ENCODE measurements around the gene TMPRSS3.

TMPRSS3 gene

GRCh38 chr21:42407476-42407875 is 11.6 kb upstream of the TMPRSS3 start:
- TF ChIP-seq ZFX (IDR thresholded peaks at IDR 0.05; ENCODE audit: borderline replicate concordance), result no peak
- TF ChIP-seq CTCF (IDR thresholded peaks at IDR 0.05), result no peak
- H3K27ac ChIP-seq, result no peak overlapping the region

GRCh38 chr21:42406866-42407265 is 11.0 kb upstream of the TMPRSS3 start:
- no peak overlapping the region for H3K27ac ChIP-seq
- TF ChIP-seq ZFX (IDR thresholded peaks at IDR 0.05; ENCODE audit: borderline replicate concordance), result no peak
- no peak for TF ChIP-seq CTCF (IDR thresholded peaks at IDR 0.05)

- TF ChIP-seq ZFX (IDR thresholded peaks at IDR 0.05; ENCODE audit: borderline replicate concordance), result no peak
- no peak for TF ChIP-seq CTCF (IDR thresholded peaks at IDR 0.05)
- H3K27ac ChIP-seq, result no peak overlapping the region
Measured at GRCh38 chr21:42406201-42406621, 10.4 kb upstream of the TMPRSS3 start.

- TF ChIP-seq ZFX (IDR thresholded peaks at IDR 0.05; ENCODE audit: borderline replicate concordance) (no peak), CTCF (IDR thresholded peaks at IDR 0.05) (no peak)
- H3K27ac ChIP-seq, result no peak overlapping the region
Measured at GRCh38 chr21:42405064-42406013, 9.5 kb upstream of the TMPRSS3 start.

GRCh38 chr21:42404539-42404938 is 8.7 kb upstream of the TMPRSS3 start:
- H3K27ac ChIP-seq, result no peak overlapping the region
- TF ChIP-seq CTCF (IDR thresholded peaks at IDR 0.05) (no peak), ZFX (IDR thresholded peaks at IDR 0.05; ENCODE audit: borderline replicate concordance) (no peak)

GRCh38 chr21:42403611-42404231 is 7.9 kb upstream of the TMPRSS3 start, which contains the start of gene UBASH3A:
Gene UBASH3A, plus strand, starts transcription at chr21:42403902. Its CDS starts 44 bp downstream, at chr21:42403946.
- no peak within 1 kb of the TSS for H3K27ac ChIP-seq
- no peak for TF ChIP-seq ZFX (IDR thresholded peaks at IDR 0.05; ENCODE audit: borderline replicate concordance)

- no peak overlapping the region for H3K27ac ChIP-seq
- TF ChIP-seq ZFX (IDR thresholded peaks at IDR 0.05; ENCODE audit: borderline replicate concordance) (no peak), CTCF (IDR thresholded peaks at IDR 0.05) (no peak)
Measured at GRCh38 chr21:42401820-42402251, 6.0 kb upstream of the TMPRSS3 start.

All from 22Rv1 (cell line).